Prostate gland (tissue), 2 donors: ENCODE results near the gene OR52M1.

Experiments used
- CTCF ChIP-seq, 4 experiments: fragments of 200-600 bp in 2 of 4; fragments of 450-650 bp in 2 of 4; sonication (generic) in 2 of 4; IDR thresholded peaks; 1 replicate in 3 of 4; 2 replicates in 1 of 4; pipeline ENCODE4 v1.5.1; 2016 to 2019; ENCODE audit warnings: antibody characterized with exemption in 4 of 4, mild to moderate bottlenecking in 2 of 4, moderate library complexity in 2 of 4
- POLR2A ChIP-seq: fragments of 450-650 bp; IDR thresholded peaks from one replicate; pipeline ENCODE4 v1.6.1; 2016; ENCODE audit warnings: antibody characterized with exemption, mild to moderate bottlenecking
- POLR2AphosphoS5 ChIP-seq: sonication (generic); formaldehyde crosslinking; IDR thresholded peaks from one replicate; pipeline ENCODE4 v1.6.1; 2017; ENCODE audit warnings: antibody characterized with exemption

- TF ChIP-seq CTCF (IDR thresholded peaks at IDR 0.05) (no peak), POLR2AphosphoS5 (no peak), POLR2A (no peak)
These were observed 30.8 kb upstream of the OR52M1 start for GRCh38 chr11:4514196-4514595.
